Globus pallidus (tissue), 1 donor: ENCODE results near the gene TK1.

Source experiments
- DNase-seq: peaks from one replicate; pipeline ENCODE4 v3.0.0-alpha.2; 2015; ENCODE audit warnings: low spot score

The TK1 gene

DNA sequence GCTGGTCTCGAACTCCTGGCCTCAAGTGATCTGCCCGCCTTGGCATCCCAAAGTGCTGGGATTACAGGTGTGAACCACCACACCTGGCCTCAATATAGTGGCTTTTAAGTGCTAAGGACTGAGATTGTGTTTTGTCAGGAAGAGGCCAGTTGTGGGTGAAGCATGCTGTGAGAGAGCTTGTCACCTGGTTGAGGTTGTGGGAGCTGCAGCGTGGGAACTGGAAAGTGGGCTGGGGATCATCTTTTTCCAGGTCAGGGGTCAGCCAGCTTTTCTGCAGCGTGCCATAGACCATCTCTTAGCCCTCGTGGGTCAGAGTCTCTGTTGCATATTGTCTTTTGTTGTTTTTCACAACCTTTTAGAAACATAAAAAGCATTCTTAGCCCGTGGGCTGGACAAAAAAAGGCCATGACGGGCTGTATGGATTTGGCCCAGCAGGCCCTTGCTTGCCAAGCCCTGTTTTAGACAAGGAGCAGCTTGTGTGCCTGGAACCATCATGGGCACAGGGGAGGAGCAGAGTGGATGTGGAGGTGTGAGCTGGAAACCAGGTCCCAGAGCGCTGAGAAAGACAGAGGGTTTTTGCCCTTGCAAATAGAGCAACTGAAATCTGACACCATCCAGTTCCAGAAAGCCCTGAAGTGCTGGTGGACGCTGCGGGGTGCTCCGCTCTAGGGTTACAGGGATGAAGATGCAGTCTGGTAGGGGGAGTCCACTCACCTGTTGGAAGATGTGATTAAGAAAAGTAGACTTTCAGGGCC lies 32.7 kb upstream of the TK1 start:
- no peak for DNase-seq

DNA sequence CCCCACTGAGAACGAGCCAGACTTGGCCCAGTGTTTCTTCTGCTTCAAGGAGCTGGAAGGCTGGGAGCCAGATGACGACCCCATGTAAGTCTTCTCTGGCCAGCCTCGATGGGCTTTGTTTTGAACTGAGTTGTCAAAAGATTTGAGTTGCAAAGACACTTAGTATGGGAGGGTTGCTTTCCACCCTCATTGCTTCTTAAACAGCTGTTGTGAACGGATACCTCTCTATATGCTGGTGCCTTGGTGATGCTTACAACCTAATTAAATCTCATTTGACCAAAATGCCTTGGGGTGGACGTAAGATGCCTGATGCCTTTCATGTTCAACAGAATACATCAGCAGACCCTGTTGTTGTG lies 27.8 kb upstream of the TK1 start:
- no peak for DNase-seq

DNA sequence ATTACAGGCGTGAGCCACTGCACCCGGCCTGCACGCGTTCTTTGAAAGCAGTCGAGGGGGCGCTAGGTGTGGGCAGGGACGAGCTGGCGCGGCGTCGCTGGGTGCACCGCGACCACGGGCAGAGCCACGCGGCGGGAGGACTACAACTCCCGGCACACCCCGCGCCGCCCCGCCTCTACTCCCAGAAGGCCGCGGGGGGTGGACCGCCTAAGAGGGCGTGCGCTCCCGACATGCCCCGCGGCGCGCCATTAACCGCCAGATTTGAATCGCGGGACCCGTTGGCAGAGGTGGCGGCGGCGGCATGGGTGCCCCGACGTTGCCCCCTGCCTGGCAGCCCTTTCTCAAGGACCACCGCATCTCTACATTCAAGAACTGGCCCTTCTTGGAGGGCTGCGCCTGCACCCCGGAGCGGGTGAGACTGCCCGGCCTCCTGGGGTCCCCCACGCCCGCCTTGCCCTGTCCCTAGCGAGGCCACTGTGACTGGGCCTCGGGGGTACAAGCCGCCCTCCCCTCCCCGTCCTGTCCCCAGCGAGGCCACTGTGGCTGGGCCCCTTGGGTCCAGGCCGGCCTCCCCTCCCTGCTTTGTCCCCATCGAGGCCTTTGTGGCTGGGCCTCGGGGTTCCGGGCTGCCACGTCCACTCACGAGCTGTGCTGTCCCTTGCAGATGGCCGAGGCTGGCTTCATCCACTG lies 27.3 kb upstream of the TK1 start, which contains the start of gene BIRC5:
Gene BIRC5, plus strand, starts transcription at position 238 of the 690 bp plus-strand sequence. Its CDS starts 64 bp downstream, at position 302.
- DNase-seq, result peak; percentile 83

DNA sequence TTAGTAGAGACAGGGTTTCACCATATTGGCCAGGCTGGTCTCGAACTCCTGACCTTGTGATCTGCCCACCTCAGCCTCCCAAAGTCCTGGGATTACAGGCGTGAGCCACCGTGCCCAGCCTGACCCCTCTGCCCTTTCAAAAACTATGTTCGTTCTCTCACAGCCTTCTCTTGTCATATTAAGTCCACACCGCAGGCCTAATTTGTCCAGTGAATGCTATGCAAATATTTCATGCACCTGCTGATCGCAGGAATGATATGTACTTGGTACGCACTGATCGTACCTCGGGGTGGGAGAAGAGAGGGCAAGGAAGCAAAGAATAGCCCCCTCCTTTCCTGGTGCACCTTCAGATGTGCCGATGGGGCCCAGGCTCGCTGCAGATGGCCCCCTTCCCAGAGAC lies 24.2 kb upstream of the TK1 start:
- no peak for DNase-seq

DNA sequence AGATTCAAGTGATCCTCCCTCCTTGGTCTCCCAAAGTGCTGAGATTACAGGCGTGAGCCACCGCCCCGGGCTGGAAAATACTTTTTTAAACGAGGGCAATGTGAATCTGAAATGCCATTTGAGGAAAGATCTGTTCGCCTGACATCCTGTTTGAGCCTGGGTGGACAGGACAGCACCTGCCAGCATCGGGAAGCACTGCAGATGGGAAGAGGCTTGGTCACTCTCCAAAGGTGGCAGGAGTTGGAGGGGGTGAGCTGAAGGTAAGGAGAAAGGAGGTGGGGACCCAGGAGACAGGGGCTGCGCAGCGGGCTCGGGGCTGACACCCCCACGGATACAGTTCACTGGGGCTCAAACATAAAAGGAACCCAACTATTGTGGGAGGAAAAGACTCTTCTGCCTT lies 23.3 kb upstream of the TK1 start:
- DNase-seq, result no peak

DNA sequence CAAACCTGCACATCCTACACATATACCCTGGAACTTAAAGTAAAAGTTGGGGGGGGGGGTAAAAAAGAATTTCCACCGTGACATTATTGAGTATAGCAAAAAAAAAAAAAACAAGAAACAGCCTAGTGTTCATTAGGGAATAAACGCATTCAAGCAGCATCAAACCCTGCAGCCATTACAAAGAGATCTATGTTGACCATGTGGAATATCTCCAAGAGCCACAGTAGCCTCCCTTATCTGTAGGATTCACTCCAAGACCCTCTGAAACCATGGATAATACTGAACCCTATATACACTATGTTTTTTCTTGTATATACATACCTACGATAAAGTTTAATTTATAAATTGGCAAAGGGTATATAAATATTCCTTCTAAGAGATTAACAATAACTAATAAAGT lies 21.6 kb upstream of the TK1 start:
- no peak for DNase-seq

DNA sequence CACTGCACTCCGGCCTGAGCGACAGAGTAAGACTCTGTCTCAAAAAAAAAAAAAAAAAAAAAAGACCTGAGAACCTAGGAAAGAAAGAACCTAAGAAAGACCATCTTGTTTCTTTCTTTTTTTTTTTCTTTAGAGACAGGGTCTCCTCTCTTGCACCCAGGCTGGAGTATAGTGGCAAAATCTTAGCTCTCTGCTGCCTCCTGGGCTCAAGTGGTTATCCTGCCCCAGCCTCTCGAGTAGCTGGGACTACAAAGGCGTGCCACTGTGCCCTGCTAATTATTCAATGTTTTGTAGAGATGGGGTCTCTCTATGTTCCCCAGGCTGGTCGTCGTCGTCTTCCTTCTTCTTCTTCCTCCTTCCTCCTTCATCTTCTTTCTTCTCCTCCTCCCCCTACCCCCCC lies 19.4 kb upstream of the TK1 start:
- DNase-seq, result no peak

DNA sequence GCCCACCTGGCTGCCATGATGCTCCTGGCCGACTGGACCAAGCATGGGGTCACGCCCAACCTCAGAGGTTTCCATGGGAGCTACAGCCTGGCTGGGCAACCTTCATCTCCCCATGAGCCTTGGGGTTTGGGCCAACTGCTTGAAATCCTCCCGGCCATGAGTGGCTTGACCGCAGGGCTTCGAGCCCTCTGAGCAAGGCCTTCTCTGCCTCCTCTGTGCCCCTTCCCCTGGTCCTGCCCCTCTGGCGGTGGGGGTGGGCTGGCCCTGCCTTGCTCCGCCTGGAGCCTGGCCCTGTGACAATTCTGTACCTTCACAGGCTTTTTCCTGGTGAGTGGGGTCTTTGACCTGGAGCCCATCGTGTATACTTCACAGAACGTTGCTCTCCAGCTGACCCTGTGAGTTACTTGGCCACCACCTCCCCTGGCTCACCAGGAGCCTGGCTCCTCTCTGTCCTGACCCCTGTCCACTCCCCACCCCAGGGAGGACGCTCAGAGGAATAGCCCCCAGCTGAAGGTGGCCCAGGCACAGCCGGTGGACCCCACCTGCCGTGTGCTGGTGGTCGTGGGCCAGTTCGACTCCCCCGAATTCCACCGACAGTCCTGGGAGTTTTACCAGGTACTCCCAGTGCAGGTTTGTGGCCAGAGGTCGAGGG lies 18.4 kb upstream of the TK1 start:
- DNase-seq, result no peak

DNA sequence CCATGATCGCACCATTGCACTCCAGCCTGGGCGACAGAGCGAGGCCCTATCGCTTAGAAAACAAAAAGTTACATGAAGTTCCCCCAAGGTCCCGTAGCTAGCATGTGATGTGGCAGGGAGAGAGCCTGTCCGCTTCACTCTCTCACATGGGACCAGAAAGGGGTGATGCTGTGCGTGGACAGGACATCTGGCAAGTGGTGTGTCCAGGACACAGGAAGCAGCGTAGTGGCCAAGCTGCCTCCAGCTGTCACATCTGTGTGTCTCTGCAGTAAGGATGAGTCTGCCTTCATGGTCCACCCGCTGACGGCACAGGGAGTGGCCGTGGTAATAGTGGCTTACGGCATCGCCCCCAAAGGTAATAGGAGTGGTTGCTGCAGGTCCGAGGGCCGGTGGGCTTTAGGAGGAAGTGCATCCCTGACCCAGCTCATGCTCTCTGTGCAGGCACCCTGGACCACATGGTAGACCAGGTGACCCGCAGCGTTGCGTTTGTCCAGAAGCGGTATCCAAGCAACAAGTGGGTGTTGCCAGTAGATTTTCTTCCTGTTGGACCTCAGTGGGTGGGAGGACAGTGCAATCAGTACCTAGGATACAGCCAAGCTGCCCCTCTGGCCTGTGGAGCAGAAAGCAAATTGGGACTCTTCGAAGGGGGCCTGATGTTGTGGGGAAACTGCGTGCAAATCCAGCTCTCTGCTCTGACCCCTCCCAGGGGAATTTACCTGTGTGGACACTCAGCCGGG lies 17.7 kb upstream of the TK1 start:
- DNase-seq, result no peak

DNA sequence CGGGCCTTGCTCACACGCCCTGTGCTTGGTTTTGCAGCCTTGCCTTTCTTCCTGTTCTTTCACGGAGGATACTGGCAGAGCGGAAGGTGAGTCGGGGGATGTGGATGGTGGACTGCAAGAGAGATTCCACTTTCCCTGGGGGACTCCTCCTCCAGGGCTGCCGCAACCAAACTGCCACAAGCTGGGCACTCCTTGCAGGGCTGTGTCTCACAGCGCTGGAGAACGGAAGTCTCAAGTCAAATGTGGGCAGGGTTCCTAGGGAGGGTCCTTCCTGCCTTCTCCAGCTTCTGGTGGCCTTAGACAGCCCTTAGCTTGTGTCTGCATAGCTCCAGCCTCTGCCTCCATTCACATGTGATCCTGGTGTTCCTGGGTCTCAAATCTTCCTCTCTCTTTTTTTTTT lies 15.8 kb upstream of the TK1 start:
- no peak for DNase-seq

DNA sequence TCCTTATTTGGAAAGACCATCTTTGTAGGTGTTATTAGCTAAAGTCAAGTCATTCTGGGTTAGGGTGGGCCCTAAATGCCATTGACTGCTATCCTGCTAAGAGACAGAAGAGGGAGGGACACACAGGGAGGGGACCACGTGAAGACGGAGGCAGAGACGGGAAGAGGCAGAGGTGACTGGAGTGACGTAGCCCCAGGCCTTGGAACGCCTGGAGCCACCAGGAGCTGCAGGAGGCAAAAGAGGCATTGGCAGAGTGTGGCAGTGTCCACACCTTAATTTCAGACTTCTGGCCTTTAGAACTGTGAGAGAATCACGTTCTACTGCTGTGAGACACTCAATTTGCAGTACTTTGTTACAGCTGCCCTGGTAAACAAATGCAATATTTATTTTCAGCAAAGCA lies 13.6 kb upstream of the TK1 start:
- no peak for DNase-seq

DNA sequence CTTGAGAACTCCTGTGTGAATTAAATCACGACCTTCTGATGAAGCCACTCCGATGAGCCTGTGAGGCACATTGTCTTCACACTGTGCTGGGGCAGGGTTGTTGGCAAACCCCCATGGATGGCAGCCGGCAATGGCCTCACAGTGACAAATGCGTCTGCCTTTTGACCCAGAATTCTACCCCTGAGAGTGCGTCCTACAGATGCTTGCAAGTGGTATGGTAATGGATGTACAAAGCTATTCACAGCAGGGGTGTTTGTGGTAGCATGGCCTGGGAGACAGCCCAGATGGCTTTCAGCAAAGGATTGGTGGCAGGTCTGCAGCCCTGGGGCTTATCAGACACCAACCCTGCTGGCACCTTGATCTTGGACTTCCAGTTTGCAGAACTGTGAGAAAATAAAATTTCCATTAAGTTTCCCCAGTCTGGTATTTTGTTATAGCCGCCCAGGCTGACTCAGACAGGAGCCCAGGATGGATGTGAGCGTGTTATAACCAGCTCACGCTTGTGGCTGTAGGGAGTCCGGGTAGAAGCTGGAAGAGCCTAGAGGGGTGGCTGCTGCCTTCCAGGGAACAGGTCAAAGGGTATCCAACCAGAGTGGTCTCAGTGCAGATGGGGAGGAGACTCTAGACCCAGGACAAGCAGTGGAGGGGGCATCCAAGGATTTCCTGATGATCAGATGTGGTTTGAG lies 10.4 kb upstream of the TK1 start:
- peak; percentile 68 for DNase-seq

DNA sequence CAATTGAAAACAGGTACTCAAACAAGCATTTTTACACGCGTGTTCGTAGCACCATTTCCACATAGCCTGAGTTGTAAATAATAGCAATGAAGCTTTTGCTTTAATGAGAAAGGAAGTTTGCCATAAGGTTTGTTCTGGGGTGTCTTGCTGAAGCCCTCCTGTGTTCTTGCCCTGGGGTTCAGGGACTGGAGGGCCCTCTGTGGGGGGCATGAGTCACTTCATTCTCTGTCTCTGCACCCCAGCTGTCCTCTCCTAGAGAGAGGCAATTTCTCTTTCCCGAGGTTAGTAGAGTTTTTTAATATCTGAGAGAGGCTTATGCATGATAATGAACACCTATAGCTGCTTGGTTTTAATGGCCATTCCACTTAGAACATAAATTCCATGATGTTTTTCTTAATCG lies 9.9 kb upstream of the TK1 start:
- no peak for DNase-seq

DNA sequence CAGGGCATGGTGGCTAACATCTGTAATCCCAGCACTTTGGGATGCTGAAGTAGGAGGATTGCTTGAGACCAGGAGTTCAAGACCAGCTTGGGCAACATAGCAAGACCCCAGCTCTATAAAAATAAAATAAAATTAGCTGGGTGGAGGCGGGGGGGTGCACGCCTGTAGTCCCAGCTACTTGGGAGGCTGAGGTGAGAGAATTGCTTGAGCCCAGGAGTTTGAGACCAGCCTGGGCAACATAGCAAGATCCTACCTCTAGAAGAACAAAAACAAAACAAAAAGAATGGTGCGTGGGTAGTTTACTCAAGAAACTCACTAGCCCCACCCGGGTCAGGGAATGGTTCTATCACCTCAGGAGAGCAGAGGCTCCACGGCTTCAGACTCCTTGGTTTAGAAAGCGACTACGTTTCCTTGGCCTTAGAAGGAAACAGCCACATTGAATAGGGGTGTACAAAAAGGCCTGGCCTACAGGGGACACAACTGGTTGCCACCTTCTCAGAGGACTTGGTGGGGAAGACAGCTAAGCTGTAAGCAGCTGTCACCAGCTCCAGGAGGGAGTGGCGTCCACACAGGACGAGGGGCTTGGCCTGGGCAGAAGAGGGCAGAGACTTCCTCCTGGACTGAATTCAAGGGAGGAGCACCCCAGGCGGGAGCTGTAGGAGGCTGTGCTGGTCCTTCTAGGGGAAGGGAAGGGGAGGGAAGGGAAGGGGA lies 716 bp downstream of the TK1 start:
- no peak for DNase-seq

DNA sequence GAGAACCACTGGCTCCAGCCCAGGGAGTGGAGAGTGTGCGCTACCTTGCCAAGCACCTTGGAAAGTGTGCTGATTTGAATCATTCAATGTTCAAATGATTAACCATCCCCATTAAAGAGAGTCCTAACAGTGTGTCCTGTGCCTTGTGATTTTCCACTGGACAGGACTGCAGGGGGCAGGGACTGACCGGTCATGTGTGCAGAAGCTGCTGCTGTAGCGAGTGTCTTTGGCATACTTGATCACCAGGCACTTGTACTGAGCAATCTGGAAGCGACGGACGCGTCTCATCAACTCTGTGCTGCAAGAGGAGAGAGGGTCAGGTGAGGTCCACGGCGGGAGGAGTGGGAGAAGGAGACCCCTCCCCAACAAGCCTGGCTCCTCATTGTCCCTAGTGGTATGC lies 2.0 kb downstream of the TK1 start:
- DNase-seq, result no peak

DNA sequence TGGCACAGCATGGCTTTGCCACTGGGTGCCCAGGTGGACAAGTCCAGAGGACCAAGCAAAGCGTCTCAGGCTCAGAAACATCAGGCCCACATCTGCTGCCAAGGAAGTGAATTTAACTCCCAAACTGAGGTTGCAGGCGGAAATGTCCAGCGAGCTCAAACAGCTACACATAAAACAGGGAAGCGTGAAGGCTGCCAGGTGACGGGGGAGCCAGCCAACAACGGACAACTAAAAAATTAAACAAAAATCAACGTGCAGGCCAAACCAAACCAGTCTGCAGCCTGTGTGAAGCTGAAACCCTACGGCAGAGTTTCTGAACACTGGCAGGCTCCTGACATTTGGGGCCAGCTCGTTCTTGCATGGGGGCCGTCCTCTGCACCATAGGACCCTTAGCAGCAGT lies 2.5 kb downstream of the TK1 start:
- no peak for DNase-seq

DNA sequence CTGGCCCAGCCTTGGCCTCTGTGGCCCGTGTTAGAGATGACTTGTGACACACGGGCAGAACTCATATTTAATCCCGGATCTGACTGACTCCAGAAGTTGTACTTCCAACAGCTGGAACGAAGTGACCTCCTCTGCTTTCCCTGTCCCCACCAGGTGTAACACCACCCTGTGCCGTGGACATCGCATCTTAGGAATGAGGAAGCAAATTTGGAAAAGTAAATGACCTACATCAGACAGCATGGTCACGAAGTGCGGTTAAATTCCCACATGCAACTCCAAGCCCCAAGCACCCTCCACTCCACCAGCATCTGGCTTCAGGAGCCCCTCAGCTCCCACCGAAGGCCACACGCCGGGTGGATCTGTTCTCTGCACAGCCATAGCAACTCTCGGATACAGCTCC lies 2.9 kb downstream of the TK1 start:
- no peak for DNase-seq

DNA sequence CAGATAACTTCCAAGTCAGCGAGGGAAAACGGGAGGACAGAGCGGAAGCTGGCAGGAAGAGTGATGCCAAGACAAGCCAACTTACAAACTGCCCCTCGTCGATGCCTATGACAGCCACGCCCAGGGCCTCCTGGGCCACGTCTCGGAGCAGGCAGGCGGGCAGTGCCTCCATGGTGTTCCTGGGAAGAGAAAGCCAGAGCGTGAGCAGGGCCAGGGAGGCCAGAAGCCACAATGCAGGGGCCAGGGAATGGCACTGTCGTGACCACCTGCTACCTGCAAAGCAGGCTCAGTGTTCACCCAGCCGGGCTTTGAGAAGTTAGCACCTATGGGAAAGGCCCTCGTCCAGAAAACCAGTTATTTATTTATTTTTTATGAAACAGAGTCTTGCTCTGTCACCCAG lies 4.3 kb downstream of the TK1 start:
- DNase-seq, result no peak

DNA sequence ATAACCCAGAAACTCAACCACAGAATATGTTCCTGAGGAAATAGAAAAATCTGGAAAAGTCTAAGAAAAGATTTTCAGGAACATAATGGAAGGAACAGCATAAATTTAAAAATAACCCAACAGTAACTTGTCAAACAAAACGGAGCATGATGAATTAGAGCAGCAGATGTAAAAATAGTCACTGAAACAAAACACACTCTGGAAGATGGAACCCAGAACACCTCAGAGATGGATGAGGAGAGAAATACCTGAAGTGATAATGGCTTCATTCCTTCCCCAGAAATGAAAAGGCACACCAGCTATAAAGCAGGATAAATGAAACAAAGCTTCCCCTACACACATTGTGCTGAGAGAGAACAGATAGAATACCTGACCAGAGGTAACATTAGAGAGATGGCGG lies 6.3 kb downstream of the TK1 start:
- no peak for DNase-seq

DNA sequence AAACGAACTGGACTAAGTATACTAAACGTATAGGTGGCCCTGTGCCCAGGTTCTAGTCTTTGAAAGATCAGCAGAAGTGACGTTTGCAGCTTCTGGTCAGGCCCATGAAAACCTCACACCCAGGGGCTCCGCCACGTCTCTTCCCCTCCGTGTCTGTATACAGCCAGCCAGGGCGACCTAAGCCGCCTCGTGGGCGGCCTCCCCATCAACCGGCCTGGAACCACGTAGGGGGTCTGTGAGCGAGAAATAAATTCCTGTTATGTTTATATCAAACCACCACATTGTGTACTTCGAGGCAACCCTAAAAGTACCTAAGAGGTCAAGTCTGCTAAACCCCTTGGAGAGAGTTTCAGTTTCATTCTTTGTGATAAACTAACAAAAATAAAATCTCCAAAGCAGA lies 6.8 kb downstream of the TK1 start:
- no peak for DNase-seq

DNA sequence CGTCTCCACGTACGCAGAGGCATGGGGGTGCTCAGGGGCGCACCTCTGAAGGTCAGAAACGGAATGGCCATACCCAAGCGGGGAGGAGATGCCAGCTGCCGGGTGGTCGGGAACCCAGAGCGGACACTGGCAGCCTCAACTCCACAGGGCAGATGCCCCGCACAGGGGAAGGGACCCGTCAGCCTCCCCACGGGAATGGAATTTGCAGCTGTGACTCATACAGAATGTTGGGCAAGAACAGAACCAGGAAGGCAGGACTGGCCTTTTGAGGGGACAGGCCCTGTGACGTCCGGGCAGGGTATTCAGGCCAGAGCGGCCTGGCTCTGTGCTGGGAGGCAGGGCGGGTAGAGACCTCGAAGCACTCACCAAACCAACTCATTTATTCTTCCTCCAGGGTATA lies 7.5 kb downstream of the TK1 start:
- no peak for DNase-seq
